Measurements from ENCODE around the gene TRAPPC3L. TPM values are rescaled to one million over a fixed set of nuclear protein-coding genes. Genes with fewer than 3 reads are reported as not detected.

The TRAPPC3L gene
- total and polyA plus RNA-seq, 9 of the 15 experiments (the other 6 are each of a cell fraction or from before 2014, with no cell fraction given): not detected

DNA sequence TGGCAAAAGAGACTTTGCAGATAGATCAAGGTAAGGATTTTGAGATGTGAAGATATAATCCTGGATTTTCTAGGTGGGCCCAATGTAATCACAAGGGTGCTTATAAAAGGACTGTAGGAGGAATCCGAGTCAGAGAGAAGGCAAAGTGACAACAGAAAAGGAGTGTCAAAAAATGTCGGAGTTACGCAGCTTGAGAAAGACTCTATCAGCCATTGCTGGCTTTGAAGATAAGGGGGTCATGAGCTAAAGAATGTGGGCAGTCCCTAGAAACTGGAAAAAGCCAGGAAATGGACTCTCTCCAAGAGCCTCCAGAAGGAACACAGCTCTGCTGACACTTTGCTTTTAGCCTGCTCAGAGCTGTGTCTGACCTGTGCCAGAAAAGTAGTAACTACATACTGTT lies 17.1 kb upstream of the TRAPPC3L start (continued):
- TF ChIP-seq, protein P1, sequence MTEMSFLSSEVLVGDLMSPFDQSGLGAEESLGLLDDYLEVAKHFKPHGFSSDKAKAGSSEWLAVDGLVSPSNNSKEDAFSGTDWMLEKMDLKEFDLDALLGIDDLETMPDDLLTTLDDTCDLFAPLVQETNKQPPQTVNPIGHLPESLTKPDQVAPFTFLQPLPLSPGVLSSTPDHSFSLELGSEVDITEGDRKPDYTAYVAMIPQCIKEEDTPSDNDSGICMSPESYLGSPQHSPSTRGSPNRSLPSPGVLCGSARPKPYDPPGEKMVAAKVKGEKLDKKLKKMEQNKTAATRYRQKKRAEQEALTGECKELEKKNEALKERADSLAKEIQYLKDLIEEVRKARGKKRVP (CRISPR knock-in tag; IDR thresholded peaks at IDR 0.05): no peak
- TF ChIP-seq, protein P2, sequence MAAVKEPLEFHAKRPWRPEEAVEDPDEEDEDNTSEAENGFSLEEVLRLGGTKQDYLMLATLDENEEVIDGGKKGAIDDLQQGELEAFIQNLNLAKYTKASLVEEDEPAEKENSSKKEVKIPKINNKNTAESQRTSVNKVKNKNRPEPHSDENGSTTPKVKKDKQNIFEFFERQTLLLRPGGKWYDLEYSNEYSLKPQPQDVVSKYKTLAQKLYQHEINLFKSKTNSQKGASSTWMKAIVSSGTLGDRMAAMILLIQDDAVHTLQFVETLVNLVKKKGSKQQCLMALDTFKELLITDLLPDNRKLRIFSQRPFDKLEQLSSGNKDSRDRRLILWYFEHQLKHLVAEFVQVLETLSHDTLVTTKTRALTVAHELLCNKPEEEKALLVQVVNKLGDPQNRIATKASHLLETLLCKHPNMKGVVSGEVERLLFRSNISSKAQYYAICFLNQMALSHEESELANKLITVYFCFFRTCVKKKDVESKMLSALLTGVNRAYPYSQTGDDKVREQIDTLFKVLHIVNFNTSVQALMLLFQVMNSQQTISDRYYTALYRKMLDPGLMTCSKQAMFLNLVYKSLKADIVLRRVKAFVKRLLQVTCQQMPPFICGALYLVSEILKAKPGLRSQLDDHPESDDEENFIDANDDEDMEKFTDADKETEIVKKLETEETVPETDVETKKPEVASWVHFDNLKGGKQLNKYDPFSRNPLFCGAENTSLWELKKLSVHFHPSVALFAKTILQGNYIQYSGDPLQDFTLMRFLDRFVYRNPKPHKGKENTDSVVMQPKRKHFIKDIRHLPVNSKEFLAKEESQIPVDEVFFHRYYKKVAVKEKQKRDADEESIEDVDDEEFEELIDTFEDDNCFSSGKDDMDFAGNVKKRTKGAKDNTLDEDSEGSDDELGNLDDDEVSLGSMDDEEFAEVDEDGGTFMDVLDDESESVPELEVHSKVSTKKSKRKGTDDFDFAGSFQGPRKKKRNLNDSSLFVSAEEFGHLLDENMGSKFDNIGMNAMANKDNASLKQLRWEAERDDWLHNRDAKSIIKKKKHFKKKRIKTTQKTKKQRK (IDR thresholded peaks at IDR 0.05; ENCODE audit: borderline replicate concordance, low read depth, low read length): no peak
- TF ChIP-seq ESRRA (IDR thresholded peaks at IDR 0.05; ENCODE audit: borderline replicate concordance, low read depth) (no peak), SMARCE1 (IDR thresholded peaks at IDR 0.05) (peak; percentile 61; the same call in 1 of the 2 replicates), KLF10 (CRISPR knock-in tag; IDR thresholded peaks at IDR 0.05) (no peak), ZNF184 (CRISPR knock-in tag; IDR thresholded peaks at IDR 0.05) (no peak), ZBTB1 (CRISPR knock-in tag; IDR thresholded peaks at IDR 0.05; ENCODE audit: borderline replicate concordance, low read depth) (no peak), SMARCA4 (IDR thresholded peaks at IDR 0.05) (peak; percentile 80), NCOA4 (IDR thresholded peaks at IDR 0.05; ENCODE audit: partially characterized antibody) (no peak), EGR1 (conservative IDR thresholded peaks at IDR 0.05) (no peak), ZNF24 (IDR thresholded peaks at IDR 0.05) (no peak), HDAC8 (tag; IDR thresholded peaks at IDR 0.05) (no peak), ZFP36 (IDR thresholded peaks at IDR 0.05; ENCODE audit: low read depth, low read length, partially characterized antibody) (no peak), ZNF324 (CRISPR knock-in tag; IDR thresholded peaks at IDR 0.05) (no peak), TAF1 (IDR thresholded peaks at IDR 0.05; ENCODE audit: control insufficient read depth, extremely low read depth, insufficient read depth, low read length, severe bottlenecking) (no peak), ZNF124 (CRISPR knock-in tag; IDR thresholded peaks at IDR 0.05) (no peak), ZNF408 (CRISPR knock-in tag; IDR thresholded peaks at IDR 0.05; ENCODE audit: low read depth) (no peak), NFYB (IDR thresholded peaks at IDR 0.05; ENCODE audit: extremely low read depth, insufficient read length) (no peak)
- TF ChIP-seq, protein P3, sequence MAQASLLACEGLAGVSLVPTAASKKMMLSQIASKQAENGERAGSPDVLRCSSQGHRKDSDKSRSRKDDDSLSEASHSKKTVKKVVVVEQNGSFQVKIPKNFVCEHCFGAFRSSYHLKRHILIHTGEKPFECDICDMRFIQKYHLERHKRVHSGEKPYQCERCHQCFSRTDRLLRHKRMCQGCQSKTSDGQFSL (CRISPR knock-in tag; IDR thresholded peaks at IDR 0.05): no peak
- TF ChIP-seq, protein P3 (tag; IDR thresholded peaks at IDR 0.05): no peak
- TF ChIP-seq, protein P4, sequence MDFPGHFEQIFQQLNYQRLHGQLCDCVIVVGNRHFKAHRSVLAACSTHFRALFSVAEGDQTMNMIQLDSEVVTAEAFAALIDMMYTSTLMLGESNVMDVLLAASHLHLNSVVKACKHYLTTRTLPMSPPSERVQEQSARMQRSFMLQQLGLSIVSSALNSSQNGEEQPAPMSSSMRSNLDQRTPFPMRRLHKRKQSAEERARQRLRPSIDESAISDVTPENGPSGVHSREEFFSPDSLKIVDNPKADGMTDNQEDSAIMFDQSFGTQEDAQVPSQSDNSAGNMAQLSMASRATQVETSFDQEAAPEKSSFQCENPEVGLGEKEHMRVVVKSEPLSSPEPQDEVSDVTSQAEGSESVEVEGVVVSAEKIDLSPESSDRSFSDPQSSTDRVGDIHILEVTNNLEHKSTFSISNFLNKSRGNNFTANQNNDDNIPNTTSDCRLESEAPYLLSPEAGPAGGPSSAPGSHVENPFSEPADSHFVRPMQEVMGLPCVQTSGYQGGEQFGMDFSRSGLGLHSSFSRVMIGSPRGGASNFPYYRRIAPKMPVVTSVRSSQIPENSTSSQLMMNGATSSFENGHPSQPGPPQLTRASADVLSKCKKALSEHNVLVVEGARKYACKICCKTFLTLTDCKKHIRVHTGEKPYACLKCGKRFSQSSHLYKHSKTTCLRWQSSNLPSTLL (IDR thresholded peaks at IDR 0.05): no peak
- TF ChIP-seq, protein P5, sequence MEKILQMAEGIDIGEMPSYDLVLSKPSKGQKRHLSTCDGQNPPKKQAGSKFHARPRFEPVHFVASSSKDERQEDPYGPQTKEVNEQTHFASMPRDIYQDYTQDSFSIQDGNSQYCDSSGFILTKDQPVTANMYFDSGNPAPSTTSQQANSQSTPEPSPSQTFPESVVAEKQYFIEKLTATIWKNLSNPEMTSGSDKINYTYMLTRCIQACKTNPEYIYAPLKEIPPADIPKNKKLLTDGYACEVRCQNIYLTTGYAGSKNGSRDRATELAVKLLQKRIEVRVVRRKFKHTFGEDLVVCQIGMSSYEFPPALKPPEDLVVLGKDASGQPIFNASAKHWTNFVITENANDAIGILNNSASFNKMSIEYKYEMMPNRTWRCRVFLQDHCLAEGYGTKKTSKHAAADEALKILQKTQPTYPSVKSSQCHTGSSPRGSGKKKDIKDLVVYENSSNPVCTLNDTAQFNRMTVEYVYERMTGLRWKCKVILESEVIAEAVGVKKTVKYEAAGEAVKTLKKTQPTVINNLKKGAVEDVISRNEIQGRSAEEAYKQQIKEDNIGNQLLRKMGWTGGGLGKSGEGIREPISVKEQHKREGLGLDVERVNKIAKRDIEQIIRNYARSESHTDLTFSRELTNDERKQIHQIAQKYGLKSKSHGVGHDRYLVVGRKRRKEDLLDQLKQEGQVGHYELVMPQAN (IDR thresholded peaks at IDR 0.05; ENCODE audit: borderline replicate concordance): no peak
